ENCODE measurements around the gene CCDC171. TPM values are rescaled to one million over a fixed set of nuclear protein-coding genes. Genes with fewer than 3 reads are reported as not detected.
"Not testable (repeated sequence)": the region's sequence is repeated elsewhere in the genome, so short reads cannot be mapped to it uniquely, and the experiment has no call there.

Gene CCDC171
- total RNA-seq, 1 experiment from 2014 or later, result 2.8 TPM

- no peak for TF ChIP-seq KAT7 (CRISPR knock-in tag; IDR thresholded peaks at IDR 0.05; ENCODE audit: borderline replicate concordance)
- no peak for TF ChIP-seq ZBTB21 (CRISPR knock-in tag; IDR thresholded peaks at IDR 0.05; ENCODE audit: borderline replicate concordance)
- TF ChIP-seq TEAD1 (CRISPR knock-in tag; IDR thresholded peaks at IDR 0.05), result no peak
- TF ChIP-seq NR2C2 (CRISPR knock-in tag; IDR thresholded peaks at IDR 0.05), result no peak
- no peak for TF ChIP-seq ZNF138 (CRISPR knock-in tag; conservative IDR thresholded peaks at IDR 0.05)
- no peak for TF ChIP-seq E2F4 (CRISPR knock-in tag; IDR thresholded peaks at IDR 0.05; ENCODE audit: borderline replicate concordance, low read depth)
Measured at GRCh38 chr9:15785584-15785983, 232.7 kb downstream of the CCDC171 start (continued).

GRCh38 chr9:15786616-15787015 lies 233.8 kb downstream of the CCDC171 start:
- ChIA-PET CTCF (no interaction called here), POLR2A (no interaction called here)
- H3K9me3 Mint-ChIP-seq, result peaks cover 10% of the 10 kb centered on the region
- DNase-seq (ENCODE audit: low spot score), result no peak
- no peak overlapping the region for H3K4me3 Mint-ChIP-seq
- no peaks in the 10 kb centered on the region; the same call in 1 of the 2 replicates for H3K36me3 Mint-ChIP-seq
- H3K27me3 Mint-ChIP-seq (ENCODE audit: low read depth), result peaks cover 1% of the 10 kb centered on the region; the same call in 1 of the 2 replicates
- ATAC-seq, result no peak
- TF ChIP-seq FOXP4 (CRISPR knock-in tag; IDR thresholded peaks at IDR 0.05) (no peak), ZNF263 (CRISPR knock-in tag; IDR thresholded peaks at IDR 0.05; ENCODE audit: low read depth) (no peak), IRF1 (CRISPR knock-in tag; IDR thresholded peaks at IDR 0.05) (no peak), PRDM15 (CRISPR knock-in tag; IDR thresholded peaks at IDR 0.05) (no peak), MYBL2 (CRISPR knock-in tag; IDR thresholded peaks at IDR 0.05) (no peak), IRF2 (CRISPR knock-in tag; IDR thresholded peaks at IDR 0.05; ENCODE audit: borderline replicate concordance, low read depth) (no peak), ATF3 (CRISPR knock-in tag; conservative IDR thresholded peaks at IDR 0.05) (no peak), ZNF532 (CRISPR knock-in tag; IDR thresholded peaks at IDR 0.05; ENCODE audit: borderline replicate concordance) (no peak), MAX (CRISPR knock-in tag; IDR thresholded peaks at IDR 0.05) (no peak), TEAD4 (CRISPR knock-in tag; IDR thresholded peaks at IDR 0.05) (no peak), NFYB (CRISPR knock-in tag; conservative IDR thresholded peaks at IDR 0.05; ENCODE audit: low read depth) (no peak), TEAD1 (CRISPR knock-in tag; IDR thresholded peaks at IDR 0.05) (no peak)
- no peak overlapping the region for H3K27ac Mint-ChIP-seq
- no peaks in the 10 kb centered on the region for H3K4me1 Mint-ChIP-seq

- H3K4me3 Mint-ChIP-seq; CTCF ChIA-PET; H3K27ac Mint-ChIP-seq; DNase-seq (ENCODE audit: low spot score); POLR2A ChIA-PET; ATAC-seq; H3K27me3 Mint-ChIP-seq (ENCODE audit: low read depth); H3K4me1 Mint-ChIP-seq: not testable (repeated sequence)
- peaks cover 74% of the 10 kb centered on the region for H3K9me3 Mint-ChIP-seq
- peaks cover 44% of the 10 kb centered on the region for H3K36me3 Mint-ChIP-seq
Measured at GRCh38 chr9:15810219-15810899, 257.5 kb downstream of the CCDC171 start.
